Keratinocyte (primary cell): ENCODE data around the gene PCDH1. TPM values are rescaled to one million over a fixed set of nuclear protein-coding genes. Genes with fewer than 3 reads are reported as not detected.
A peak's percentile ranks its signal among the peaks of the same experiment; 100 is the strongest.

Source experiments
- DNase-seq: peaks from one replicate; pipeline ENCODE4 v3.0.0-alpha.2; 2011; ENCODE audit warnings: low read depth, missing footprints, low spot score
- FAIRE-seq: peaks from 2 replicates; lab custom pipeline; 2011; peaks lifted over from hg19 to GRCh38; lab: Jason Lieb, UNC
- H2AFZ ChIP-seq: 2 replicates; pipeline ENCODE4 v1.6.0; 2012; ENCODE audit warnings: low read length, control low read depth, inconsistent platforms; ENCODE audit not compliant: control insufficient read depth
- H3K27ac ChIP-seq: 2 replicates; pipeline ENCODE4 v1.5.1; 2011; ENCODE audit warnings: low read length; ENCODE audit not compliant: control insufficient read depth, insufficient read depth
- H3K27me3 ChIP-seq: 3 replicates; pipeline ENCODE4 v1.6.0; 2011; ENCODE audit warnings: low read length; ENCODE audit not compliant: control insufficient read depth, insufficient read depth; ENCODE audit errors: extremely low read depth
- H3K36me3 ChIP-seq, 2 experiments: 2 replicates in 1 of 2; 3 replicates in 1 of 2; pipeline ENCODE4 v1.5.1; 2011; ENCODE audit warnings: low read length in 2 of 2, mild to moderate bottlenecking in 1 of 2; ENCODE audit not compliant: control insufficient read depth in 2 of 2, insufficient read depth in 2 of 2; ENCODE audit errors: extremely low read depth in 1 of 2
- H3K4me1 ChIP-seq: 3 replicates; pipeline ENCODE4 v1.5.1; 2011; ENCODE audit warnings: low read length; ENCODE audit not compliant: control insufficient read depth, insufficient read depth; ENCODE audit errors: extremely low read depth
- H3K4me2 ChIP-seq: 3 replicates; pipeline ENCODE4 v1.6.0; 2011; ENCODE audit warnings: low read depth, low read length; ENCODE audit not compliant: control insufficient read depth, insufficient read depth; ENCODE audit errors: extremely low read depth
- H3K4me3 ChIP-seq, 3 experiments: fragments of 200-600 bp in 1 of 3; sonication (generic) in 1 of 3; 2 replicates in 2 of 3; 3 replicates in 1 of 3; pipeline ENCODE4 v1.5.1; 2011 to 2016; ENCODE audit warnings: low read length in 3 of 3, mild to moderate bottlenecking in 3 of 3, control low read depth in 2 of 3, inconsistent platforms in 1 of 3, low read depth in 1 of 3, mixed read lengths in 1 of 3, mixed run types in 1 of 3, moderate library complexity in 1 of 3; ENCODE audit not compliant: control insufficient read depth in 2 of 3, insufficient read depth in 2 of 3; ENCODE audit errors: extremely low read depth in 1 of 3
- H3K79me2 ChIP-seq: 2 replicates; pipeline ENCODE4 v1.6.0; 2012; ENCODE audit warnings: low read length; ENCODE audit not compliant: control insufficient read depth, insufficient read depth
- H3K9ac ChIP-seq: 3 replicates; pipeline ENCODE4 v1.6.0; 2011; ENCODE audit warnings: low read length; ENCODE audit not compliant: control insufficient read depth, insufficient read depth; ENCODE audit errors: extremely low read depth
- H3K9me1 ChIP-seq: 3 replicates; pipeline ENCODE4 v1.6.0; 2011; ENCODE audit warnings: low read length; ENCODE audit not compliant: control insufficient read depth, insufficient read depth; ENCODE audit errors: extremely low read depth
- H3K9me3 ChIP-seq: 2 replicates; pipeline ENCODE4 v1.5.1; 2012; ENCODE audit warnings: low read depth, low read length; ENCODE audit not compliant: control insufficient read depth
- H4K20me1 ChIP-seq: 3 replicates; pipeline ENCODE4 v1.6.0; 2011; ENCODE audit warnings: low read length; ENCODE audit not compliant: control insufficient read depth, insufficient read depth; ENCODE audit errors: extremely low read depth
- EZH2 ChIP-seq: IDR thresholded peaks from one replicate; pipeline ENCODE4 v1.6.1; 2012; ENCODE audit warnings: inconsistent platforms, mild to moderate bottlenecking, low read length, moderate library complexity
- dilution Hi-C: fragments of 300-500 bp; cut with MboI; formaldehyde crosslinking; loops from one replicate; pipeline ENCODE4 v1.7.0; 2020; ENCODE audit warnings: low sequenced_read_pairs; ENCODE audit not compliant: extremely low pct_ligation_motif_present
- polyA plus RNA-seq, 5 experiments: library from polyadenylated mRNA; depleted of rRNA in 3 of 5; stranded (reverse) in 3 of 5; stranded (forward) in 1 of 5; unstranded in 1 of 5; fragments of >200 nt; gene quantifications; 1 replicate in 1 of 5; 2 replicates in 3 of 5; 3 replicates in 1 of 5; pipeline versions ENCODE4 v1.2.1 to v1.2.3, GENCODE V29; 2011 to 2012; ENCODE audit warnings: missing spikeins in 2 of 5, low read depth in 1 of 5, low replicate concordance in 1 of 5
- TF ChIP-seq, protein P1 (sequence below), 3 experiments: IDR thresholded peaks in 1 of 3; conservative IDR thresholded peaks in 1 of 3; optimal IDR thresholded peaks in 1 of 3; 2 replicates in 2 of 3; 3 replicates in 1 of 3; pipeline versions ENCODE3 to v1.5.1; 2011; ENCODE audit warnings: low read length in 3 of 3, mild to moderate bottlenecking in 3 of 3, moderate library complexity in 2 of 3, control low read depth in 1 of 3, inconsistent platforms in 1 of 3; ENCODE audit not compliant: insufficient read depth in 2 of 3; ENCODE audit errors: extremely low read depth in 1 of 3

The PCDH1 gene
- polyA plus RNA-seq, 1 donor (not counting 4 experiments of a cell fraction or from before 2014, with no cell fraction given): 10.0 TPM

DNA sequence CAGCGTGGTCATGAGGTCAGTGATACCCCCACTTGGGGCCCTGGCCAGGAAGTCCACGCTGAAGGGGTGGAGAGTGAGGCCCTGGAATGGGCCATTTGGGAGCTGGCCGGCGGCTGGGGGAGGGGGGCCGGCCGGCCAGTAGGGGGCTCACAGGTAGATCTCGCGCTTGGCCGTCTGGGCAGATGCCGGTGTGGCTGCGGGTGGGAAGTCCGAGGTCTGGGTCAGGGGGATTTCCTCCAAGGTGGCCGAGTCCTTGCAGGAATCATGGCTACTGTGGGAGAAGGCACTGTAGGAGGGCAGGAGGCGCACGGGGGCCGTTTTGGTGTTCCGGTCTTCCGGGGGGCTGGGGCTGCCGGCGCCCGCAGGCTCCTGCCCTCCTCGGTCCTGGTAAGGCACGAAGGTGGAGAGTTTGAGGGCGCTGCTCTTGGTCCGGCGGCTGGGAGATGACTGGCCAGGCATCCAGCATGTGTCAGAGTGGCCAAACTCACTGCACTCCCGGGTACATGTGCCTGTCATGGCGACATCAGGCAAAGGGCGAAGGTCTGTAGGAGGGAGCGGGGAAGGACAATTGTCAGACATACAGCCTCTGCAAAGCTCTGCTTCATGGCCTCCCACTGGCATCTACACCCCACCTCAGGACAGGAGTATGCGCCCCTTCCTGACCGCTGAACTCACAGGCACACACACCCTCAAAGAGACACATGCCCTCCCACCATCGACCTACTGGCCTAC is 24.1 kb downstream of the PCDH1 start:
- Histone ChIP-seq H3K79me2 (no peaks in the 10 kb centered on the region), H3K9me3 (no peaks in the 10 kb centered on the region), H3K9ac (no peak overlapping the region), H3K4me1 (peaks cover 9% of the 10 kb centered on the region), H3K4me2 (no peak overlapping the region), H2AFZ (no peak overlapping the region), H3K4me3 (no peak overlapping the region), H3K36me3 (peaks cover 0 to 3% of the 10 kb centered on the region in 2 experiments), H3K27me3 (no peaks in the 10 kb centered on the region), H3K9me1 (no peaks in the 10 kb centered on the region), H3K27ac (no peak overlapping the region), H4K20me1 (no peaks in the 10 kb centered on the region)
- dilution Hi-C loops: no loop called here
- FAIRE-seq (no peak), DNase-seq (no peak)
- TF ChIP-seq EZH2: no peak
- TF ChIP-seq, protein P1, sequence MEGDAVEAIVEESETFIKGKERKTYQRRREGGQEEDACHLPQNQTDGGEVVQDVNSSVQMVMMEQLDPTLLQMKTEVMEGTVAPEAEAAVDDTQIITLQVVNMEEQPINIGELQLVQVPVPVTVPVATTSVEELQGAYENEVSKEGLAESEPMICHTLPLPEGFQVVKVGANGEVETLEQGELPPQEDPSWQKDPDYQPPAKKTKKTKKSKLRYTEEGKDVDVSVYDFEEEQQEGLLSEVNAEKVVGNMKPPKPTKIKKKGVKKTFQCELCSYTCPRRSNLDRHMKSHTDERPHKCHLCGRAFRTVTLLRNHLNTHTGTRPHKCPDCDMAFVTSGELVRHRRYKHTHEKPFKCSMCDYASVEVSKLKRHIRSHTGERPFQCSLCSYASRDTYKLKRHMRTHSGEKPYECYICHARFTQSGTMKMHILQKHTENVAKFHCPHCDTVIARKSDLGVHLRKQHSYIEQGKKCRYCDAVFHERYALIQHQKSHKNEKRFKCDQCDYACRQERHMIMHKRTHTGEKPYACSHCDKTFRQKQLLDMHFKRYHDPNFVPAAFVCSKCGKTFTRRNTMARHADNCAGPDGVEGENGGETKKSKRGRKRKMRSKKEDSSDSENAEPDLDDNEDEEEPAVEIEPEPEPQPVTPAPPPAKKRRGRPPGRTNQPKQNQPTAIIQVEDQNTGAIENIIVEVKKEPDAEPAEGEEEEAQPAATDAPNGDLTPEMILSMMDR (optimal IDR thresholded peaks at IDR 0.05 in 1 of 3, IDR thresholded peaks at IDR 0.05 in 1 of 3, conservative IDR thresholded peaks at IDR 0.05 in 1 of 3; ENCODE audit: extremely low read depth in 1 of 3, insufficient read depth in 2 of 3, low read length in 3 of 3): no peak

DNA sequence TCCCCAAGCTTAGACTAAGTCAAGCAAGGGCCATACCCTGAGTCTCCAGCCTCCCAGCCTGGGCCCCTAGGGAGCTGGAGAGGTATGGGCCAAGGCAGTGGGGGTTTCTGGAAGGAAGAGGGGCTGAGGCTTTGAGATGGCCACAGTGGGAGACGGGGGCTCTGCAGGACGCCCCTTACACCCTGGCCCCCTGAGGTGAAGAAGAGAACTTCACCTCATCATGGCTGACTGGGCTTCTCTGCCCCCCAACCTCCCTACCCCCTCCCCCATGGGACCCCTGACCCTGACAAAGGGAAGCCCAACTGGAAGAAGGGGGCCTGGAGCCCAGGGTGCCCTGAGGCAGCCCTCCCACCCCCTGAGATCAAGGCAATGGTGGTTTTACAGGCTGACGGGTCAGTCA is 25.8 kb downstream of the PCDH1 start:
- Histone ChIP-seq H3K36me3 (peaks cover 0 to 3% of the 10 kb centered on the region in 2 experiments), H4K20me1 (no peaks in the 10 kb centered on the region), H3K4me1 (peaks cover 16% of the 10 kb centered on the region), H3K9me3 (no peaks in the 10 kb centered on the region), H3K79me2 (no peaks in the 10 kb centered on the region), H3K9ac (no peak overlapping the region), H3K4me3 (no peak overlapping the region), H3K9me1 (no peaks in the 10 kb centered on the region), H3K27me3 (no peaks in the 10 kb centered on the region), H3K4me2 (no peak overlapping the region), H2AFZ (no peak overlapping the region), H3K27ac (no peak overlapping the region)
- dilution Hi-C loops: no loop called here
- TF ChIP-seq EZH2: no peak
- TF ChIP-seq, protein P1 (optimal IDR thresholded peaks at IDR 0.05 in 1 of 3, IDR thresholded peaks at IDR 0.05 in 1 of 3, conservative IDR thresholded peaks at IDR 0.05 in 1 of 3; ENCODE audit: extremely low read depth in 1 of 3, insufficient read depth in 2 of 3, low read length in 3 of 3): peak in 1 of 3 experiments; percentile 5
- DNase-seq: no peak
- FAIRE-seq: no peak
